D721Med (cell line): ENCODE results near the gene TIAL1.

Source experiments
- DNase-seq: peaks from one replicate; pipeline ENCODE4 v3.0.0; 2011; ENCODE audit warnings: low spot score; ENCODE audit not compliant: insufficient read length
- FAIRE-seq: peaks from 2 replicates; lab custom pipeline; 2011; peaks lifted over from hg19 to GRCh38; lab: Jason Lieb, UNC
- CTCF ChIP-seq: IDR thresholded peaks from 2 replicates; pipeline ENCODE4 v1.5.1; 2012; ENCODE audit warnings: mild to moderate bottlenecking, control low read depth; ENCODE audit not compliant: insufficient read depth; ENCODE audit errors: missing control alignments

Gene TIAL1

GRCh38 chr10:119598397-119598796 is 1.6 kb upstream of the TIAL1 start:
- FAIRE-seq = no peak

GRCh38 chr10:119597405-119598186 is 832 bp upstream of the TIAL1 start:
- FAIRE-seq = no peak
- TF ChIP-seq CTCF = no peak
- DNase-seq = no peak

More at GRCh38 chr10:119598397-119598796, 1.6 kb upstream of the TIAL1 start:
- TF ChIP-seq CTCF = no peak
- DNase-seq = no peak

GRCh38 chr10:119595676-119596515 is 868 bp downstream of the TIAL1 start:
- no peak for TF ChIP-seq CTCF
- FAIRE-seq (no peak), DNase-seq (no peak)

- FAIRE-seq = no peak
- TF ChIP-seq CTCF = no peak
- DNase-seq = no peak
These were observed 1.6 kb downstream of the TIAL1 start for GRCh38 chr10:119595134-119595675.

- TF ChIP-seq CTCF = no peak
- FAIRE-seq = no peak
- DNase-seq = no peak
These were observed 8.7 kb downstream of the TIAL1 start for GRCh38 chr10:119588071-119588470.

- FAIRE-seq (no peak), DNase-seq (no peak)
- TF ChIP-seq CTCF = no peak
These were observed 18.4 kb downstream of the TIAL1 start for GRCh38 chr10:119578355-119578754.

- no peak for FAIRE-seq
- no peak for TF ChIP-seq CTCF
- no peak for DNase-seq
These were observed 20.8 kb downstream of the TIAL1 start for GRCh38 chr10:119575991-119576390.
